KMS-11 (cell line): ENCODE results near the gene HIPK4.
A peak's percentile ranks its signal among the peaks of the same experiment; 100 is the strongest.

Experiments used
- H2AFZ ChIP-seq: fragments of 200-600 bp; sonication (generic); 2 replicates; pipeline ENCODE4 v1.6.1; 2016; ENCODE audit warnings: antibody characterized with exemption, mixed run types, low read depth
- H3K27ac ChIP-seq: fragments of 200-600 bp; sonication (generic); 2 replicates; pipeline ENCODE4 v1.6.1; 2016; ENCODE audit warnings: mild to moderate bottlenecking, mixed run types
- H3K27me3 ChIP-seq: fragments of 200-600 bp; sonication (generic); 2 replicates; pipeline ENCODE4 v1.6.1; 2017; ENCODE audit warnings: mild to moderate bottlenecking, low read depth, mixed run types, moderate library complexity; ENCODE audit not compliant: insufficient read depth
- H3K36me3 ChIP-seq: fragments of 200-600 bp; sonication (generic); 2 replicates; pipeline ENCODE4 v1.6.1; 2017; ENCODE audit warnings: mild to moderate bottlenecking, mixed run types; ENCODE audit not compliant: insufficient read depth
- H3K4me1 ChIP-seq: fragments of 200-600 bp; sonication (generic); 2 replicates; pipeline ENCODE4 v1.6.1; 2016; ENCODE audit warnings: mild to moderate bottlenecking, low read depth, mixed run types; ENCODE audit not compliant: poor library complexity, severe bottlenecking
- H3K4me2 ChIP-seq: fragments of 200-600 bp; sonication (generic); 2 replicates; pipeline ENCODE4 v1.7.0; 2016; ENCODE audit warnings: mild to moderate bottlenecking, mixed run types
- H3K4me3 ChIP-seq: fragments of 200-600 bp; sonication (generic); IDR thresholded peaks from 2 replicates; pipeline ENCODE4 v1.6.1; 2017; ENCODE audit warnings: low read depth, low read length, mixed read lengths; ENCODE audit not compliant: insufficient read depth
- H3K79me2 ChIP-seq: fragments of 200-600 bp; sonication (generic); 2 replicates; pipeline ENCODE4 v1.6.1; 2016; ENCODE audit warnings: low read depth, mixed run types; ENCODE audit not compliant: insufficient read depth
- H3K9ac ChIP-seq: fragments of 200-600 bp; sonication (generic); 2 replicates; pipeline ENCODE4 v1.6.1; 2016; ENCODE audit warnings: mild to moderate bottlenecking, mixed run types
- H4K20me1 ChIP-seq: fragments of 200-600 bp; sonication (generic); 2 replicates; pipeline ENCODE4 v1.6.1; 2016; ENCODE audit warnings: mild to moderate bottlenecking, mixed run types; ENCODE audit not compliant: insufficient read depth
- CTCF ChIP-seq: fragments of 200-600 bp; sonication (generic); conservative IDR thresholded peaks from 2 replicates; pipeline ENCODE4 v1.6.1; 2017; ENCODE audit warnings: low read depth, mild to moderate bottlenecking, antibody characterized with exemption, low read length, moderate library complexity, mixed read lengths

Gene HIPK4

GRCh38 chr19:40355975-40356680 lies 33.9 kb downstream of the HIPK4 start:
- Histone ChIP-seq H2AFZ (no peak overlapping the region), H3K27ac (no peak overlapping the region), H3K36me3 (no peaks in the 10 kb centered on the region), H3K27me3 (no peaks in the 10 kb centered on the region), H3K4me2 (no peak overlapping the region), H3K4me1 (peaks cover 6% of the 10 kb centered on the region), H4K20me1 (no peaks in the 10 kb centered on the region), H3K79me2 (no peaks in the 10 kb centered on the region), H3K9ac (no peak overlapping the region), H3K4me3 (no peak overlapping the region)
- TF ChIP-seq CTCF: no peak

- Histone ChIP-seq H3K36me3 (no peaks in the 10 kb centered on the region), H3K27ac (no peak overlapping the region), H3K9ac (peak overlapping the region; percentile 17; the same call in 1 of the 2 replicates), H4K20me1 (no peaks in the 10 kb centered on the region), H3K4me3 (no peak overlapping the region), H3K4me1 (peaks cover 11% of the 10 kb centered on the region), H3K27me3 (no peaks in the 10 kb centered on the region), H3K79me2 (peaks cover 19% of the 10 kb centered on the region; the same call in 1 of the 2 replicates), H2AFZ (peak overlapping the region; percentile 45; the same call in 1 of the 2 replicates), H3K4me2 (peak overlapping the region; percentile 77)
- no peak for TF ChIP-seq CTCF
Measured at GRCh38 chr19:40348961-40349507, 40.9 kb downstream of the HIPK4 start.

- Histone ChIP-seq H3K27ac (no peak within 1 kb of the TSS), H3K9ac (peak within 1 kb of the TSS; percentile 49; the same call in 1 of the 2 replicates), H3K4me2 (peak within 1 kb of the TSS; percentile 77)
Measured at GRCh38 chr19:40348125-40348913, 41.7 kb downstream of the HIPK4 start, which contains the start of the genes C19orf47 and PLD3. Gene C19orf47, minus strand, starts transcription at chr19:40348397. Its CDS starts 6,540 bp downstream, at chr19:40341857. Gene PLD3, plus strand, starts transcription at chr19:40348695. Its CDS starts 17,789 bp downstream, at chr19:40366484.

More at GRCh38 chr19:40348125-40348913, 41.7 kb downstream of the HIPK4 start, which contains the start of the genes C19orf47 and PLD3:
- no peaks in the 10 kb centered on the region for H3K36me3 ChIP-seq
- H3K79me2 ChIP-seq: peaks cover 19% of the 10 kb centered on the region; the same call in 1 of the 2 replicates
- peak within 1 kb of the TSS; percentile 31 for H3K4me3 ChIP-seq
- no peaks in the 10 kb centered on the region for H3K27me3 ChIP-seq
- peaks cover 11% of the 10 kb centered on the region for H3K4me1 ChIP-seq
- no peak for TF ChIP-seq CTCF
- no peaks in the 10 kb centered on the region for H4K20me1 ChIP-seq
- H2AFZ ChIP-seq: peak within 1 kb of the TSS; percentile 66; the same call in 1 of the 2 replicates
